Small intestine (tissue), 7 donors: ENCODE measurements around the gene USP46. TPM values are rescaled to one million over a fixed set of nuclear protein-coding genes. Genes with fewer than 3 reads are reported as not detected.
A peak's percentile ranks its signal among the peaks of the same experiment; 100 is the strongest.

Experiments
- DNase-seq, 2 donors: peaks; one replicate each; pipeline versions ENCODE4 v3.0.0 to v3.0.0-alpha.2; 2013
- FAIRE-seq: peaks from 2 replicates; lab custom pipeline; 2012; peaks lifted over from hg19 to GRCh38; lab: Jason Lieb, UNC
- H3K27ac ChIP-seq, 3 donors: one replicate each; pipeline ENCODE4 v1.5.1; 2013; ENCODE audit warnings: low read length in 2 of 3, mild to moderate bottlenecking in 2 of 3, control low read depth in 1 of 3, inconsistent platforms in 1 of 3, low read depth in 1 of 3, moderate library complexity in 1 of 3
- H3K27me3 ChIP-seq, 3 donors: one replicate each; pipeline ENCODE4 v1.6.1; 2013; ENCODE audit warnings: low read length in 3 of 3, inconsistent platforms in 1 of 3; ENCODE audit not compliant: control insufficient read depth in 3 of 3, insufficient read depth in 3 of 3
- H3K36me3 ChIP-seq, 3 donors: one replicate each; pipeline ENCODE4 v1.6.1; 2013; ENCODE audit warnings: low read length in 3 of 3, inconsistent platforms in 1 of 3, low read depth in 1 of 3, mild to moderate bottlenecking in 1 of 3, moderate library complexity in 1 of 3; ENCODE audit not compliant: control insufficient read depth in 3 of 3, insufficient read depth in 2 of 3
- H3K4me1 ChIP-seq, 3 donors: one replicate each; pipeline ENCODE4 v1.6.1; 2013; ENCODE audit warnings: low read length in 2 of 3, inconsistent platforms in 1 of 3, low read depth in 1 of 3, mild to moderate bottlenecking in 1 of 3, moderate library complexity in 1 of 3; ENCODE audit not compliant: control insufficient read depth in 3 of 3, insufficient read depth in 2 of 3
- H3K4me3 ChIP-seq, 3 donors: one replicate each; pipeline ENCODE4 v1.5.1; 2013; ENCODE audit warnings: low read length in 3 of 3, control low read depth in 1 of 3, inconsistent platforms in 1 of 3, low read depth in 1 of 3, mild to moderate bottlenecking in 1 of 3, moderate library complexity in 1 of 3
- H3K9me3 ChIP-seq, 2 donors: one replicate each; pipeline ENCODE4 v1.6.1; 2013; ENCODE audit warnings: low read depth in 1 of 2, low read length in 1 of 2; ENCODE audit not compliant: control insufficient read depth in 2 of 2, insufficient read depth in 1 of 2
- WGBS, 3 donors: extraction: QIAGEN DNeasy Blood & Tissue Kit; methylation state at CpG; one replicate each; pipeline ENCODE4 v1.1.7; 2013; 5-methylcytosine and 5-hydroxymethylcytosine counted together
- polyA plus RNA-seq, 4 donors: library from polyadenylated mRNA; stranded (reverse) in 3 of 4; unstranded in 1 of 4; fragments of 200-250 nt in 3 of 4; fragments of 120-200 nt in 1 of 4; gene quantifications; one replicate each; pipeline versions ENCODE4 v1.2.1 to v1.2.3, GENCODE V29; 2013
- donor health status: healthy with polysubstance abuse.
- donor health status: control.
- donor health status: control.
- donor health status: Bipolar disorder and iron deficiency.
- donor health status: healthy.

Gene USP46
- polyA plus RNA-seq, 4 donors: 2.2 to 11.8 (median 3.6) TPM

DNA sequence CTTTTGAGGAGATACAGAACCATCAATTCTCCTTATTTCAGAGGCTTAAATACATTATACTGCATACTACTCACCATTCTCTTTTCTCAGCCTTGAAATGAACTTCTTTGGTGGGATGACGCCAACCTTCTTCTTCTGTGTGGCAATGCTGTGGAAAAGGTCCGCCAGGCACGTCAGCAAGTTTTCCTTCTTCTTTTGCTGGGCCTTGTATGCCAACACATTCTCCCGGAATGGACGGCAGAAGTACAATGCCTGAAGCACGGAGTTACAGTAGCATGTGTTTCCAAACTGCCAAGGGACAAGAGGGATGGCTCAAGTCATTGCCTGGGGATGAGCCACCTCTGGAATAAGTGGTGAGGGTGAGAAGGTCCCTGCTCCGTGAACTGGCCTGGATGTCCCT lies 31.2 kb downstream of the USP46 start:
- no peak overlapping the region for H3K27ac ChIP-seq
- no peak for DNase-seq
- H3K4me1 ChIP-seq: no peaks in the 10 kb centered on the region
- H3K36me3 ChIP-seq: peaks cover 2 to 14% (median 7%) of the 10 kb centered on the region in 3 donors
- WGBS, 3 donors: 92 to 96% (median 93%) methylated on average over 7 of the region's 7 CpGs
- no peak overlapping the region for H3K4me3 ChIP-seq
- H3K9me3 ChIP-seq: no peaks in the 10 kb centered on the region
- H3K27me3 ChIP-seq: no peaks in the 10 kb centered on the region
- FAIRE-seq: no peak

DNA sequence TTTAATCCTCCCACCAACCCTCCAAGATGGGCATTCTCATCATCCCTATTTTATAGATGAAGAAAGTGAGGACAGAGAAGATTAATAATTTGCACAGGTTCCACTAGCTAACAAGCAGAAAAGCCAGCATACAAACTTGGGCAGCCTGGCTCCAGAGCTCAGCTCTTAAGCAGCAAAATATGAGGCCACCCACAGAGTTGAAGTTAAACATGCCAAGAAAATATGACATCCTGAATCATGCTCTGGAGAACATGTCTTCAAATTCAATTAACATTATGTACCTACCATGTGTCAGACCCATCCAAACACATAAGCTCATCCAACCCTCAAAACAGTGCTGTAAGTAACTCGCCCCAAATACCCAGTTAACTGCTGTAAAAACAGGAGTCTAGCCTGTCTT lies 33.9 kb downstream of the USP46 start:
- no peaks in the 10 kb centered on the region for H3K9me3 ChIP-seq
- no peaks in the 10 kb centered on the region for H3K4me1 ChIP-seq
- H3K27me3 ChIP-seq: no peaks in the 10 kb centered on the region
- no peak overlapping the region for H3K27ac ChIP-seq
- no peak for FAIRE-seq
- no peak overlapping the region for H3K4me3 ChIP-seq
- peaks cover 2 to 12% (median 7%) of the 10 kb centered on the region in 3 donors for H3K36me3 ChIP-seq
- WGBS, 3 donors: 80 to 100% (median 92%) methylated on average over 1 of the region's 1 CpG
- no peak for DNase-seq

DNA sequence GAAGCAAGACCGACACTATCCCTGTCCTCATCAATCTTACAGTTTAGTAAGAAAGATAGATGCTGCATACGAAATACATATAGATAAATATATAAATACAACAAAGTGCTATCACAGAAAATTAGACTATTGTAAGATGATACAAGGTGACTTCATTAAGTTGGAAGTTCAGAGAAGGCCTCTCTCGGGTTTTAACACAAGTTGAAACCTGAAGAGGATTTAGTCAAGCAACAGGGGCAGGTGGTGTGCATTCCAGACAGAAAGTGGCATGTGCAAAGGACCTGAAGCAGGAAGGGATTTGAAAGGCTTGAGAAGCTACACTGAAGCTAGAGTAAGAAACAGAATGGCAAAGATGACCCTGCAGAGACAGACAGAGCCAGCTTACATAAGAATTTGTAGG lies 36.5 kb downstream of the USP46 start:
- Histone ChIP-seq H3K4me1 (no peaks in the 10 kb centered on the region), H3K27me3 (no peaks in the 10 kb centered on the region), H3K27ac (no peak overlapping the region), H3K9me3 (no peaks in the 10 kb centered on the region), H3K4me3 (no peak overlapping the region), H3K36me3 (peaks cover 0 to 7% (median 7%) of the 10 kb centered on the region in 3 donors)
- DNase-seq: no peak
- WGBS, 3 donors: 93 to 96% (median 96%) methylated on average over 3 of the region's 3 CpGs
- FAIRE-seq: no peak

DNA sequence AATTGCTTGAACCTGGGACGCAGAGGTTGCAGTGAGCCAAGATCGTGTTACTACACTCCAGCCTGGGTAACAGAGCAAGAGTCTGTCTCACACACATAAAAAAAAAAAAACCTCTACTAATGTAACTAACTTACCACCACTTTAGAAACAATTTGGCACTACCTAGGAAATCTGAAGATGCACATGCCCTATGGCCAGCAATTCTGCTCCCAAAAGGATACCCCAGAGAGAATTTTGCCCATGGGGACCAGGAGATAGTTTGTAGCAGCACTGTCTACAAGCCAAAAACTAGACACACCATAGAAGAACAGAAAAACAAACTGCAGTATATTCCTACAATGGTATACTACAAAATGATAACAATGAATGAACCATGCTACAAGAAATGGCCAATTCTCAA lies 37.5 kb downstream of the USP46 start:
- 91 to 95% (median 95%) methylated on average over 2 of the region's 2 CpGs for WGBS, 3 donors
- Histone ChIP-seq H3K9me3 (no peaks in the 10 kb centered on the region), H3K4me3 (no peak overlapping the region), H3K36me3 (peaks cover 0 to 7% (median 4%) of the 10 kb centered on the region in 3 donors), H3K27ac (no peak overlapping the region), H3K4me1 (no peaks in the 10 kb centered on the region), H3K27me3 (no peaks in the 10 kb centered on the region)
- no peak for FAIRE-seq
- DNase-seq: no peak

DNA sequence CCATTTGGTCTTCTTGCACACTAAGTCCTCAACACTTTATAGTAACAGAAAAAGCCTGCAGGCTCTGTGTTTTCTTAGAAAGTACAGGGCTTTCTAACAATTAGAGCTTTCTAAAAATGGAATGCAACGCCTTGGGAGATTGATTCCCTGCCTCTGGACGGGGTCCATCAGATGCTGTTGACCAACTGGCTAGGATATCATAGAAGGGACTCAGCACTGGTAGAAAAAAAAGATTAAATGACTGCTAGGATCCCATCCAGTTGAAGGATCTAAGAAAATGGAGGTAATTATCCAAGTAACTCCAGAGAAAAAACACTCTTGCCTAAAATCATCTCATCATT lies 39.5 kb downstream of the USP46 start:
- 73 to 92% (median 89%) methylated on average over 2 of the region's 2 CpGs for WGBS, 3 donors
- Histone ChIP-seq H3K27ac (no peak overlapping the region), H3K36me3 (peaks cover 0 to 5% (median 2%) of the 10 kb centered on the region in 3 donors), H3K4me3 (no peak overlapping the region), H3K27me3 (no peaks in the 10 kb centered on the region), H3K9me3 (no peaks in the 10 kb centered on the region), H3K4me1 (no peaks in the 10 kb centered on the region)
- DNase-seq: no peak
- no peak for FAIRE-seq

GRCh38 chr4:52618795-52619590 lies 40.1 kb downstream of the USP46 start:
- H3K9me3 ChIP-seq: no peaks in the 10 kb centered on the region
- DNase-seq: peak in 1 of 2 donors; percentile 9
- H3K4me1 ChIP-seq: no peaks in the 10 kb centered on the region
- H3K27me3 ChIP-seq: no peaks in the 10 kb centered on the region
- H3K27ac ChIP-seq: no peak overlapping the region
- no peak overlapping the region for H3K4me3 ChIP-seq
- no peak for FAIRE-seq
- WGBS, 3 donors: 84 to 93% (median 90%) methylated on average over 3 of the region's 3 CpGs
- H3K36me3 ChIP-seq: peaks cover 0 to 5% (median 0%) of the 10 kb centered on the region in 3 donors

DNA sequence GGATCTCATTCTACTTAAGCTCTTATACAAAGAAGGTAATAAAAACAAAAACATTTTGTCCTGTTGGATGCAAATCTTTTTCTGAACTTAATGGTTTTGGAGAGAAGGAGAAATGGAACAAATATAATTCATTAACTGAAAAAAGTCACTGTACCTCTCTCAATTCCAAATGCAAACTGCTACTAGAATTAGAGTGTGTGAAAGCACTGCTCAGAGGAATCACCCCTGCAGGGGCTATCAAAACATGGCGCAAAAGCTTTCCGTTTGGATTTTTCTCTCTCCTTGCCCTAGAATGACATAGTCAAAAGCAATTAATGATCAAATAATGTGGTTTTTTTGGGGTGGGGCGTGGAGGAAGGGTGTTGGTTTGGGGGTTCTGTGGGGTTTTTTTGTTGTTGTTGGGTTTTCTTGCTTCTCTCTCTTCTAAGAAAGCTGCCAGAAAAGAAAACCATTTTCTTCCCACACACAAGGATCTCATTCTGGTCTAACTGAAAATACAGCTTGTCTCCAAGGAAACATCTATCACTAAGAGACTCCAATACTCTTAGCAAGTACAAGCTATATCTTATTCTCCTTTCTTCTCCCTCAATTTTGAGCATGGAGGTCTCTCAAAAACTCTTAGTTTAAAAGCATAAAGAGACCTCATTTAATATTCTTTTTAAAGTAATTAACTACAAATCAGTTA lies 41.6 kb downstream of the USP46 start:
- no peaks in the 10 kb centered on the region for H3K4me1 ChIP-seq
- WGBS, 3 donors: 79 to 91% (median 82%) methylated on average over 3 of the region's 3 CpGs
- peaks cover 0 to 3% (median 0%) of the 10 kb centered on the region in 3 donors for H3K36me3 ChIP-seq
- H3K9me3 ChIP-seq: no peaks in the 10 kb centered on the region
- DNase-seq (no peak), FAIRE-seq (no peak)
- H3K4me3 ChIP-seq: no peak overlapping the region
- no peaks in the 10 kb centered on the region for H3K27me3 ChIP-seq
- H3K27ac ChIP-seq: no peak overlapping the region

- FAIRE-seq (no peak), DNase-seq (no peak)
- Histone ChIP-seq H3K27me3 (no peaks in the 10 kb centered on the region), H3K36me3 (peaks cover 2 to 15% (median 3%) of the 10 kb centered on the region in 3 donors), H3K4me1 (no peaks in the 10 kb centered on the region), H3K27ac (no peak overlapping the region), H3K4me3 (no peak overlapping the region), H3K9me3 (no peaks in the 10 kb centered on the region)
- WGBS, 3 donors: 100% methylated on average over 1 of the region's 1 CpG
Observed at GRCh38 chr4:52614241-52614640, 44.9 kb downstream of the USP46 start.
